Endodermal cell (in vitro differentiated cells): ENCODE measurements around the gene DNASE2. TPM values are rescaled to one million over a fixed set of nuclear protein-coding genes. Genes with fewer than 3 reads are reported as not detected.

Source experiments
- DNase-seq: peaks from one replicate; pipeline ENCODE4 v3.0.0-alpha.2; 2017
- H3K27ac ChIP-seq: 2 replicates; pipeline ENCODE4 v1.5.1; 2013; ENCODE audit warnings: mild to moderate bottlenecking, low read depth, low read length, moderate library complexity
- H3K27me3 ChIP-seq: 2 replicates; pipeline ENCODE4 v1.6.1; 2013; ENCODE audit warnings: mild to moderate bottlenecking, low read length, moderate library complexity; ENCODE audit not compliant: insufficient read depth, control insufficient read depth, poor library complexity, severe bottlenecking
- H3K36me3 ChIP-seq: 2 replicates; pipeline ENCODE4 v1.7.0; 2013; ENCODE audit warnings: mild to moderate bottlenecking, low read length, moderate library complexity; ENCODE audit not compliant: control insufficient read depth, insufficient read depth
- H3K4me1 ChIP-seq: one replicate; pipeline ENCODE4 v1.7.0; 2013; ENCODE audit warnings: low read length; ENCODE audit not compliant: control insufficient read depth, insufficient read depth
- H3K4me3 ChIP-seq: 2 replicates; pipeline ENCODE4 v1.5.1; 2013; ENCODE audit warnings: mild to moderate bottlenecking, low read length, moderate library complexity
- H3K9ac ChIP-seq: 2 replicates; pipeline ENCODE4 v1.6.1; 2013; ENCODE audit warnings: mild to moderate bottlenecking, low read length, moderate library complexity; ENCODE audit not compliant: poor library complexity, severe bottlenecking; ENCODE audit errors: extremely low read depth
- H3K9me3 ChIP-seq: 2 replicates; pipeline ENCODE4 v1.6.1; 2013; ENCODE audit warnings: mild to moderate bottlenecking, low read length, moderate library complexity; ENCODE audit not compliant: control insufficient read depth
- H3K27ac Mint-ChIP-seq: 2 replicates; pipeline ENCODE4 v1.8.0; 2020; ENCODE audit warnings: mixed read lengths
- H3K27me3 Mint-ChIP-seq: 2 replicates; pipeline ENCODE4 v1.8.0; 2021; ENCODE audit warnings: mild to moderate bottlenecking, mixed read lengths; ENCODE audit not compliant: insufficient read depth
- H3K36me3 Mint-ChIP-seq: 2 replicates; pipeline ENCODE4 v1.8.0; 2020; ENCODE audit warnings: low read depth, mixed read lengths
- H3K4me1 Mint-ChIP-seq: 2 replicates; pipeline ENCODE4 v1.8.0; 2020; ENCODE audit warnings: mixed read lengths
- H3K4me3 Mint-ChIP-seq: 2 replicates; pipeline ENCODE4 v1.8.0; 2020; ENCODE audit warnings: mild to moderate bottlenecking, moderate library complexity, mixed read lengths
- H3K9me3 Mint-ChIP-seq: 2 replicates; pipeline ENCODE4 v1.8.0; 2020; ENCODE audit warnings: mild to moderate bottlenecking, mixed read lengths
- CTCF ChIP-seq: fragments of 200-600 bp; sonication (generic); conservative IDR thresholded peaks from 2 replicates; pipeline ENCODE4 v1.5.0; 2021; ENCODE audit warnings: antibody characterized with exemption, mild to moderate bottlenecking
- WGBS, 2 experiments: methylation state at CpG; one replicate each; pipeline versions ENCODE4 v1.1.5 to v1.1.7; 2013; ENCODE audit warnings: missing lambda C conversion rate in 2 of 2, mixed read lengths in 1 of 2; ENCODE audit not compliant: insufficient coverage in 1 of 2, insufficient read length in 1 of 2; 5-methylcytosine and 5-hydroxymethylcytosine counted together
- total RNA-seq, 2 donors: library from RNA; stranded (reverse); fragmentation: NEBNext Ultra II Directional in 1 of 2; extraction: Animal tissue kit (Norgen Biotek cat#: 25700) in 1 of 2; gene quantifications; 2 replicates in 1 of 2; 3 replicates in 1 of 2; pipeline ENCODE4 v1.2.1, GENCODE V29; 2021

DNASE2 gene
- total RNA-seq, 2 donors from 2014 or later: 20.8 to 32.3 TPM

- TF ChIP-seq CTCF: no peak
- peaks cover 12% of the 10 kb centered on the region for H3K27me3 ChIP-seq
- H3K4me1 ChIP-seq: no peaks in the 10 kb centered on the region
- peaks cover 54% of the 10 kb centered on the region for H3K27me3 Mint-ChIP-seq
- H3K9me3 Mint-ChIP-seq: no peaks in the 10 kb centered on the region
- no peak overlapping the region for H3K9ac ChIP-seq
- no peak overlapping the region for H3K4me3 ChIP-seq
- no peaks in the 10 kb centered on the region for H3K36me3 ChIP-seq
- H3K9me3 ChIP-seq: no peaks in the 10 kb centered on the region
- no peaks in the 10 kb centered on the region for H3K36me3 Mint-ChIP-seq
- H3K4me1 Mint-ChIP-seq: no peaks in the 10 kb centered on the region
- no peak overlapping the region for H3K27ac Mint-ChIP-seq
- no peak for DNase-seq
- H3K4me3 Mint-ChIP-seq: no peak overlapping the region
- H3K27ac ChIP-seq: no peak overlapping the region
- 86 to 93% methylated on average over 3 of the region's 3 CpGs for WGBS, 2 experiments
These were observed 37.1 kb downstream of the DNASE2 start for GRCh38 chr19:12843999-12844732.

- no peaks in the 10 kb centered on the region for H3K9me3 ChIP-seq
- H3K9ac ChIP-seq: no peak overlapping the region
- no peak overlapping the region for H3K27ac ChIP-seq
- DNase-seq: no peak
- Mint-ChIP-seq H3K27ac (no peak overlapping the region), H3K4me1 (no peaks in the 10 kb centered on the region), H3K9me3 (no peaks in the 10 kb centered on the region), H3K27me3 (peaks cover 57% of the 10 kb centered on the region), H3K4me3 (no peak overlapping the region), H3K36me3 (no peaks in the 10 kb centered on the region)
- no peaks in the 10 kb centered on the region for H3K4me1 ChIP-seq
- no peak for TF ChIP-seq CTCF
- peaks cover 17% of the 10 kb centered on the region for H3K27me3 ChIP-seq
- H3K4me3 ChIP-seq: no peak overlapping the region
- 96 to 97% methylated on average over 9 to 11 of the region's 11 CpGs for whole genome bisulfite sequencing, 2 experiments
- no peaks in the 10 kb centered on the region for H3K36me3 ChIP-seq
These were observed 37.9 kb downstream of the DNASE2 start for GRCh38 chr19:12843328-12843727.

GRCh38 chr19:12842511-12842910 lies 38.7 kb downstream of the DNASE2 start:
- Mint-ChIP-seq H3K27ac (no peak overlapping the region), H3K4me3 (no peak overlapping the region), H3K36me3 (no peaks in the 10 kb centered on the region), H3K27me3 (peaks cover 55% of the 10 kb centered on the region), H3K9me3 (no peaks in the 10 kb centered on the region), H3K4me1 (no peaks in the 10 kb centered on the region)
- no peak for TF ChIP-seq CTCF
- DNase-seq: no peak
- Histone ChIP-seq H3K9ac (no peak overlapping the region), H3K27me3 (peaks cover 19% of the 10 kb centered on the region), H3K36me3 (no peaks in the 10 kb centered on the region), H3K4me3 (no peak overlapping the region), H3K27ac (no peak overlapping the region), H3K4me1 (no peaks in the 10 kb centered on the region), H3K9me3 (no peaks in the 10 kb centered on the region)
- 93 to 99% methylated on average over 13 to 18 of the region's 18 CpGs for WGBS, 2 experiments
